GM21825 (cell line): Measurements from ENCODE around the gene SH3TC1.

Experiments
- ATAC-seq: cut with Tn5 transposase; IDR thresholded peaks from one replicate; pipeline ENCODE4 v1.9.1; 2021; ENCODE audit warnings: mild to moderate bottlenecking, moderate library complexity; ENCODE audit not compliant: unreplicated experiment

The SH3TC1 gene

GRCh38 chr4:8179771-8180170 is 19.3 kb upstream of the SH3TC1 start:
- ATAC-seq = no peak

GRCh38 chr4:8180310-8181093 is 18.6 kb upstream of the SH3TC1 start:
- no peak for ATAC-seq

- no peak for ATAC-seq
Measured at GRCh38 chr4:8181119-8181518, 18.0 kb upstream of the SH3TC1 start.

GRCh38 chr4:8181844-8182243 is 17.2 kb upstream of the SH3TC1 start:
- no peak for ATAC-seq

GRCh38 chr4:8182294-8182693 is 16.8 kb upstream of the SH3TC1 start:
- ATAC-seq = no peak

GRCh38 chr4:8182858-8183725 is 16.0 kb upstream of the SH3TC1 start:
- no peak for ATAC-seq

GRCh38 chr4:8184061-8184460 is 15.0 kb upstream of the SH3TC1 start:
- ATAC-seq = no peak

GRCh38 chr4:8185295-8185694 is 13.8 kb upstream of the SH3TC1 start:
- ATAC-seq = no peak

- no peak for ATAC-seq
Measured at GRCh38 chr4:8185930-8186329, 13.2 kb upstream of the SH3TC1 start.

GRCh38 chr4:8188085-8188484 is 11.0 kb upstream of the SH3TC1 start:
- no peak for ATAC-seq

- ATAC-seq = no peak
Measured at GRCh38 chr4:8188743-8189550, 10.1 kb upstream of the SH3TC1 start.

GRCh38 chr4:8189551-8190466 is 9.3 kb upstream of the SH3TC1 start:
- no peak for ATAC-seq

GRCh38 chr4:8191136-8191747 is 7.8 kb upstream of the SH3TC1 start:
- ATAC-seq = peak; percentile 34

- ATAC-seq = peak; percentile 81
Measured at GRCh38 chr4:8192748-8193738, 6.0 kb upstream of the SH3TC1 start.

- no peak for ATAC-seq
Measured at GRCh38 chr4:8194306-8195242, 4.5 kb upstream of the SH3TC1 start.

GRCh38 chr4:8195431-8195830 is 3.7 kb upstream of the SH3TC1 start:
- ATAC-seq = no peak

GRCh38 chr4:8195841-8196458 is 3.1 kb upstream of the SH3TC1 start:
- no peak for ATAC-seq
